GM12873 (cell line): ENCODE data around the gene MSLN.

ENCODE experiments used
- CTCF ChIP-seq: IDR thresholded peaks from 2 replicates; pipeline ENCODE4 v1.5.1; 2012; ENCODE audit warnings: low read depth, mild to moderate bottlenecking, moderate library complexity, low read length, control low read depth; ENCODE audit not compliant: insufficient read depth; ENCODE audit errors: missing control alignments

Gene MSLN

DNA sequence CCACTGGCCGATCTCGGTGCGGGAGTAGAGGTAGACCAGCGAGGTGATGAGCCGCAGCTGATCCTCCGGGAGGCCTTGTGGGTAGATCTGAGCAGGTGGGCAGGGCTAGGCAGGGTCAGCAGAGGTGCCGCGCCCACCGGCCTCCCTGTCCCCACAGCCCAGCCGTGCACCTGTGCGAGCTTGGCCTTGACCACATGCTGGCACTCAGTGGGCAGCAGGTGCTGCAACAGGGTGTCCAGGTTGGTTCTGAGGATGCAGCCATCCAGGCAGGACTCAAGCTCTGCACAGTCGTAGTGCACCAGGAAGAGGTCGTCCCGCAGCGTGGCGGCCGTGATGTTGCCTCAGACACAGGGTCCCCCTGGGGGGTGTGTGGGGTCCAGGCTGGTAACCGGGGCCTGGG lies 12.4 kb downstream of the MSLN start:
- TF ChIP-seq CTCF: no peak

DNA sequence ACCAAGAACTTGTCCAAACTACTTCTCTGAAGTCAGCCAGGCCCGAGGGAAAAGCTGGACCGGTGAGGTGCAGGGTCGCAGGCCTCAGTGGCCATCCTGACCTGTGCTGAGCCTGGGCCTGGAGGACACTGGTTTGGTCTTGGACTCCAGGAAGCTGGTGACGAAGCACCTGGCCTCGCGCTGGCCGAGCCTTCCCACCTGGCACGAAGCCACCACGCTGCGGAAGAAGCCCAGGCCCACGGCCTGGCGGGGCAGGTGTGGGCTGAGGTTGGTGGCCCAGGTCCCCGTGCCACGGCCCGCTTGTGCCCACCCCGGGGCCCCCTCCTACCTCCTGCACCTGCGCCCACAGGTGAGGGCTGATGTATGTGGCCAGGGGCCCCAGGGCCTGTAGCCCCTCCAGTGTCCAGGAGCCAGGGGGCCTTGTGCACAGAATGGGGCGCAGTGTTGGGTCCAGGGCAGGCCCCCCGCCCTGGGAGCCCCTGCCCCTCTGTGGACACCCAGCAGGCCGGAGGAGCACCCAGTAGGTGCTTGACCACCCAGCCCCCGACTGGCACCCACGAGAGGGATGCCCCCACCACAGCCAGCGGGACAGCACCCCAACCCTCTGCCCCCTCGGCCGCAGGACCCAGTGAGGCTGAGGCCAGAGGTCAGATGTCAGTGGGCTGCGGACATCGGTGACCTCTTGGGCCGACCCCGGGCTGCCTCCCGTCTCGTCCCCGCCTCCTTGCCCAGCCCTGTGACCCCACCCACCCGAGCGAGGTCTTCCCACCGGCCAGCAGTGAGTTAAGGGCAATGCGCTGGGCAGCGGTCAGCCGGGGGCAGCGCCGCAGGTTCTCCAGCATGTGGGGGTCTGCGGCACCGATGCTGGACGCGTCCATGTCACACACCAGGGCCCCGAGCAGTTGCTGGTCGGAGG lies 13.8 kb downstream of the MSLN start:
- TF ChIP-seq CTCF: no peak

GRCh38 chr16:775236-775796 lies 14.8 kb downstream of the MSLN start:
- no peak for TF ChIP-seq CTCF

DNA sequence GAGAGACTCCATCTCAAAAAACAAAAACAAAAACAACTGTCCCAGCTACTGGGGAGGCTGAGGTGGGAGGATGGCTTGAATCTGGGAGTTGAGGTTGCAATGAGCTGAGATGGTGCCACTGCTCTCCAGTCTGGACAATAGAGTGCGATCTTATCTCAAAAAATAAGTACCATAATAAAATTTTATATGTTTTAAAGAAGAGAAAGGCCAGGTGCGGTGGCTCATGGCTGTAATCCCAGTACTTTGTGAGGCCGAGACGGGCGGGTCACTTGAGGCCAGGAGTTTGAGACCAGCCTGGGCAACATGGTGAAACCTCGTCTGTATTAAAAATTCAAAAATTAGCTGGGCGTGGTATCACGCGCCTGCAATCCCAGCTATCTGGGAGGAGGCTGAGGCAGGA lies 16.3 kb downstream of the MSLN start:
- no peak for TF ChIP-seq CTCF

GRCh38 chr16:777826-778225 lies 17.3 kb downstream of the MSLN start:
- no peak for TF ChIP-seq CTCF

GRCh38 chr16:778447-778846 lies 17.9 kb downstream of the MSLN start:
- TF ChIP-seq CTCF: no peak

GRCh38 chr16:778909-779527 lies 18.5 kb downstream of the MSLN start:
- no peak for TF ChIP-seq CTCF
